Right lobe of liver (tissue), 6 donors: ENCODE results near the gene PALB2. TPM values are rescaled to one million over a fixed set of nuclear protein-coding genes. Genes with fewer than 3 reads are reported as not detected.
"Not testable (repeated sequence)": the region's sequence is repeated elsewhere in the genome, so short reads cannot be mapped to it uniquely, and the experiment has no call there.

Experiments
- ATAC-seq, 4 donors: fragments of 200-7000 bp; cut with Tn5 transposase; one replicate each; pipeline ENCODE4 v1.9.1; 2020; ENCODE audit warnings: mild to moderate bottlenecking in 4 of 4, moderate library complexity in 4 of 4
- DNase-seq, 3 donors: peaks; one replicate each; pipeline ENCODE4 v3.0.0-alpha.2; 2020
- H3K27ac ChIP-seq, 3 donors: fragments of 200-600 bp; one replicate each; pipeline ENCODE4 v1.8.0; 2022
- H3K27me3 ChIP-seq, 2 donors: fragments of 200-600 bp; one replicate each; pipeline ENCODE4 v1.8.0; 2022
- H3K36me3 ChIP-seq, 4 donors: fragments of 200-600 bp; sonication (generic) in 1 of 4; one replicate each; pipeline versions ENCODE4 v1.5.1 to v1.8.0; 2017 to 2022; ENCODE audit warnings: control low read depth in 1 of 4
- H3K4me1 ChIP-seq, 4 donors: fragments of 200-600 bp; sonication (generic) in 1 of 4; one replicate each; pipeline versions ENCODE4 v1.5.1 to v1.8.0; 2017 to 2022; ENCODE audit warnings: control low read depth in 1 of 4
- H3K4me3 ChIP-seq, 3 donors: fragments of 200-600 bp; one replicate each; pipeline ENCODE4 v1.8.0; 2022
- H3K9me3 ChIP-seq, 4 donors: fragments of 200-600 bp; sonication (generic) in 1 of 4; one replicate each; pipeline versions ENCODE4 v1.5.1 to v1.8.0; 2017 to 2022; ENCODE audit warnings: control low read depth in 1 of 4
- CTCF ChIP-seq, 4 donors: fragments of 200-600 bp in 3 of 4; fragments of 450-650 bp in 1 of 4; IDR thresholded peaks; one replicate each; pipeline versions ENCODE4 v1.5.1 to v1.8.0; 2016 to 2022; ENCODE audit warnings: antibody characterized with exemption in 4 of 4, mild to moderate bottlenecking in 2 of 4
- POLR2A ChIP-seq: fragments of 450-650 bp; IDR thresholded peaks from one replicate; pipeline ENCODE4 v1.6.1; 2017; ENCODE audit warnings: antibody characterized with exemption, mild to moderate bottlenecking
- WGBS: methylation state at CpG from one replicate; pipeline ENCODE4 v1.1.6; 2018; ENCODE audit warnings: low coverage, low lambda C conversion rate; ENCODE audit not compliant: insufficient coverage; ENCODE audit errors: missing lambda C conversion rate; 5-methylcytosine and 5-hydroxymethylcytosine counted together
- intact Hi-C, 2 donors: fragments of 100-400 bp; cut with DNase I; formaldehyde crosslinking; loops; one replicate each; pipeline versions ENCODE4 v1.11.2 to v1.14.1; 2022
- total RNA-seq, 6 experiments: library from RNA; depleted of rRNA in 2 of 6; stranded (reverse); fragments of >200 nt in 2 of 6; fragmentation: NEBNext Ultra II Directional in 3 of 6; extraction: Animal tissue kit (Norgen Biotek cat#: 25700) in 3 of 6; gene quantifications; one replicate each; pipeline versions ENCODE4 v1.1.0 to v1.2.4, GENCODE V29; 2016 to 2023
- donor health status: DM: no; HTN: yes; CAD: no.
- donor health status: DM: no; HTN: no; CAD: no.
- donor health status: DM: no; HTN: no; CAD: no.
- donor health status: DM: no; HTN: yes; CAD: no.
- donor health status: DM: no; HTN: yes; CAD: no.

The PALB2 gene
- total RNA-seq, 6 experiments from 2014 or later, result 4.3 to 7.7 (median 5.4) TPM

GRCh38 chr16:23615805-23616204 is 25.3 kb downstream of the PALB2 start:
- Histone ChIP-seq H3K4me1 (no peaks in the 10 kb centered on the region), H3K36me3 (peaks cover 4 to 23% (median 10%) of the 10 kb centered on the region in 4 donors), H3K4me3 (no peak overlapping the region), H3K27me3 (no peaks in the 10 kb centered on the region), H3K27ac (no peak overlapping the region), H3K9me3 (no peaks in the 10 kb centered on the region)
- ATAC-seq (no peak), DNase-seq (no peak)
- TF ChIP-seq CTCF (IDR thresholded peaks at IDR 0.05) (no peak), POLR2A (no peak)
- intact Hi-C loops, result no loop called here
- WGBS, result 100% methylated on average over 6 of the region's 9 CpGs

- WGBS, result 89% methylated on average over 3 of the region's 3 CpGs
- Histone ChIP-seq H3K27ac (no peak overlapping the region), H3K27me3 (no peaks in the 10 kb centered on the region), H3K4me3 (no peak overlapping the region), H3K36me3 (peaks cover 0 to 14% (median 2%) of the 10 kb centered on the region in 4 donors), H3K4me1 (no peaks in the 10 kb centered on the region), H3K9me3 (no peaks in the 10 kb centered on the region)
- no peak for ATAC-seq
- TF ChIP-seq POLR2A, result no peak
- no peak for TF ChIP-seq CTCF (IDR thresholded peaks at IDR 0.05)
- no peak for DNase-seq
- intact Hi-C loops, result no loop called here
These were observed 29.2 kb downstream of the PALB2 start for GRCh38 chr16:23611936-23612335.

GRCh38 chr16:23610905-23611304 is 30.2 kb downstream of the PALB2 start:
- intact Hi-C loops, H3K27ac ChIP-seq, ATAC-seq, H3K9me3 ChIP-seq, DNase-seq, H3K4me3 ChIP-seq, H3K27me3 ChIP-seq, H3K4me1 ChIP-seq: not testable (repeated sequence)
- peaks cover 0 to 14% (median 2%) of the 10 kb centered on the region in 4 donors for H3K36me3 ChIP-seq
- WGBS, result 94% methylated on average over 5 of the region's 6 CpGs

DNA sequence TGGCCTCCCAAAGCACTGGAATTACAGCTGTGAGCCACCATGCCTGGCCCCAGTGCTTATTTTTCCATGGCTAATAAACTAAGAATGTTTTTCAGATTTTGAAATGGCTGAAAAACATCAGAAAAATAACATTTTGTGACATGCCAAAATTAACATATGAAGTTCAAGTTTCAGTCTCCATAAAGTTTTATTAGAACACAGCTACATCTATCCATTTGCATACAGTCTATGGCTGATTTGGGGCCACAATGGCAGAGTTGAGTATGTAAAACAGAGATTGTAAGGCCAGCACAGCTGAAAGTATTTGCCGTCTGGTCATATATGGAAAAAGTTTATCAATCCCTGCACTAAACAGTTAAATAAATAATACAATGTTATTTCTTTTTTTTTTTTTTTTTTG is 31.2 kb downstream of the PALB2 start:
- 94% methylated on average over 1 of the region's 1 CpG for WGBS
- TF ChIP-seq CTCF (IDR thresholded peaks at IDR 0.05) (no peak), POLR2A (no peak)
- peaks cover 0 to 14% (median 2%) of the 10 kb centered on the region in 4 donors for H3K36me3 ChIP-seq
- H3K4me1 ChIP-seq, result no peaks in the 10 kb centered on the region
- no peaks in the 10 kb centered on the region for H3K9me3 ChIP-seq
- intact Hi-C loops, result no loop called here
- no peaks in the 10 kb centered on the region for H3K27me3 ChIP-seq
- ATAC-seq (no peak), DNase-seq (no peak)
- H3K4me3 ChIP-seq, result no peak overlapping the region
- no peak overlapping the region for H3K27ac ChIP-seq

- Histone ChIP-seq H3K27ac (no peak overlapping the region), H3K4me1 (no peaks in the 10 kb centered on the region), H3K9me3 (no peaks in the 10 kb centered on the region), H3K27me3 (no peaks in the 10 kb centered on the region), H3K36me3 (peaks cover 0 to 17% (median 2%) of the 10 kb centered on the region in 4 donors), H3K4me3 (no peak overlapping the region)
- intact Hi-C loops, result no loop called here
- DNase-seq (no peak), ATAC-seq (no peak)
- TF ChIP-seq CTCF (IDR thresholded peaks at IDR 0.05) (no peak), POLR2A (no peak)
- WGBS, result 75% methylated on average over 1 of the region's 4 CpGs
These were observed 32.9 kb downstream of the PALB2 start for GRCh38 chr16:23608194-23608593.
